Prostate gland (tissue), 2 donors: Measurements from ENCODE around the gene ASB18.

Experiments used
- CTCF ChIP-seq, 4 experiments: fragments of 200-600 bp in 2 of 4; fragments of 450-650 bp in 2 of 4; sonication (generic) in 2 of 4; IDR thresholded peaks; 1 replicate in 3 of 4; 2 replicates in 1 of 4; pipeline ENCODE4 v1.5.1; 2016 to 2019; ENCODE audit warnings: antibody characterized with exemption in 4 of 4, mild to moderate bottlenecking in 2 of 4, moderate library complexity in 2 of 4
- POLR2AphosphoS5 ChIP-seq: sonication (generic); formaldehyde crosslinking; IDR thresholded peaks from one replicate; pipeline ENCODE4 v1.6.1; 2017; ENCODE audit warnings: antibody characterized with exemption

- TF ChIP-seq CTCF (IDR thresholded peaks at IDR 0.05) (no peak), POLR2AphosphoS5 (no peak)
These were observed 19.9 kb downstream of the ASB18 start for GRCh38 chr2:236244256-236244655.
